ENCODE measurements around the gene FANCC. TPM values are rescaled to one million over a fixed set of nuclear protein-coding genes. Genes with fewer than 3 reads are reported as not detected.
A peak's percentile ranks its signal among the peaks of the same experiment; 100 is the strongest.

Gene FANCC
- total and polyA plus RNA-seq, 9 donors, result 9.8 to 16.4 (median 15.0) TPM

DNA sequence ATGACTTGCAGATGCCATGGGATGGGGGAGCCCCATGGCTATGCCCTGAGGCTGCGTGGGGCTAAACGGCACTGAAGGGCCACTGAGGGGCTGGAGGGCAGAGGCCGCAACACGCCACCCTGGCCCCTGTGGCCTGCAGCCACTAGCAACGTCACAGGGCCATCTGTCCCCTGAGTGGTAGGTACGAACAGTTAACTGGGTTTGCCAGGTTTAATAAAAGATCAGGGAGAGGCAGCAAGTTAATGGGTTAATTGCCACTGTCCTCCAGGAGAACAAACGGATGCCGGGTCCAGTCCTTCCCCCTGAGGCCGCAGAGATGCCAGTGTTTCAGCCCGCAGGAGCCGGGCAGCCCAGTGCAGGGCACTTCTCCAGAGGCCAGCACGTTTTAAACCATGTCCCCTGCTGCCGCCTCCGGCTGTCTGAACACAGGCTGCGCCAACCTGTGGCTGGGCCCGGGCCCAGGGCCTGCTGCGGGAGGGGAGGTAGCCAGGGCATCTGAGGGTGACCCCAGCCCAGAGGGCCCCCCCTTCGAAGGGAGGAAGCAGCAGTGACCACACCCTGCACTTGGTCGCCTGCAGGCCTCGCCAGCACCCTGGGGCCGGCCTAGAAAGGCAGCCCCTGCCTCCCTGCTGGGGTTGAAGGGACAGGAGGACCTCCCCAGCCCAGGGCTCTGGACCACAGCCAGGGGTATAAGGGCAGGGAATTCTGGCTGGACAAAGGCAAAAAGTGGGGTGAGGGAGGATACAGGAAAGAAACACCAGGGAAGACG is 227.3 kb downstream of the FANCC start:
- WGBS (ENCODE audit: insufficient coverage), result 51% methylated on average over 21 of the region's 22 CpGs
- no peaks in the 10 kb centered on the region for H3K9me3 ChIP-seq (replicated peaks; ENCODE audit: control insufficient read depth, low read depth, low read length)
- no peaks in the 10 kb centered on the region for H3K27me3 ChIP-seq (ENCODE audit: control insufficient read depth, insufficient read depth, low read length)
- H3K4me3 ChIP-seq (ENCODE audit: low read length), result no peak overlapping the region
- peaks cover 78% of the 10 kb centered on the region for H3K4me1 ChIP-seq (ENCODE audit: control insufficient read depth, insufficient read depth, low read length)
- H3K27ac ChIP-seq (ENCODE audit: low read length), result peak overlapping the region; percentile 94
- peak; percentile 72 for DNase-seq
- peaks cover 29% of the 10 kb centered on the region for H3K36me3 ChIP-seq (ENCODE audit: control insufficient read depth, insufficient read depth, low read length)

DNA sequence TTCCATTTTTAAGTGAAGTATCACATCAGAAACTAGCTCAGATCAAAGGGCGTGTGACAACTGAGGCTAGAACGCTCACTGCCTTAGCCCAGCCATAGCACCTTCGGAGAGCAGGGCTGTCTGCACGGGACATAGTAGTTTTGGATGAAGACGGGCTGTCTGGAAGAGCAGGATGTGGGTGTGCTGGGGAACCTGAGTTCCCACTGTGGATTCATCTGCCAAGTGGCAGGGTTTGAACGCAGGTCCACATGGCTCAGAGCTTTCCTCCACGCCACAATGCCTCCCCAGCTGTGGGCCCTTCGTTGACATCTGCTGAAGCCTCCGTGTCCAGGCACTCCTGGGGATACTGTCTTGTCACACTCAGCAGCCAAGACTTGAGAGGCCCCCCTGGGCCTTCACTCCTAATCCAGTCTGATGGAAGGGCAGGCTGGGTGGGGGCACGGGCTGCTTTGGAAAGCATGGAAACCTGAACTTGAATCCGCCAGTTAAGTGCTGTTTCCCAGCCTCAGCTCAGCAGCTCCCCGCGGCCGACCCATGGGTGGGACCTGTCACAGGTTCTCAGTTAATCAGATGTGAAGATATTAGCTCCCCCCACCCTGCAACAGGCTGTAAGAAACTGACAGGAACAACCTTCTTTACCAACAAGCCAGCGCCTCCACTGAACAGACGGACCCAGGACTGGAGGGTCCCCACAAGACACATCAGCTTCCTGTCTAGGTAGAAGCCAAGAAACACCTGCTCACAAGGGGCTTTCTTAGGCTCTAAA is 228.1 kb downstream of the FANCC start:
- H3K4me3 ChIP-seq (ENCODE audit: low read length), result no peak overlapping the region

DNA sequence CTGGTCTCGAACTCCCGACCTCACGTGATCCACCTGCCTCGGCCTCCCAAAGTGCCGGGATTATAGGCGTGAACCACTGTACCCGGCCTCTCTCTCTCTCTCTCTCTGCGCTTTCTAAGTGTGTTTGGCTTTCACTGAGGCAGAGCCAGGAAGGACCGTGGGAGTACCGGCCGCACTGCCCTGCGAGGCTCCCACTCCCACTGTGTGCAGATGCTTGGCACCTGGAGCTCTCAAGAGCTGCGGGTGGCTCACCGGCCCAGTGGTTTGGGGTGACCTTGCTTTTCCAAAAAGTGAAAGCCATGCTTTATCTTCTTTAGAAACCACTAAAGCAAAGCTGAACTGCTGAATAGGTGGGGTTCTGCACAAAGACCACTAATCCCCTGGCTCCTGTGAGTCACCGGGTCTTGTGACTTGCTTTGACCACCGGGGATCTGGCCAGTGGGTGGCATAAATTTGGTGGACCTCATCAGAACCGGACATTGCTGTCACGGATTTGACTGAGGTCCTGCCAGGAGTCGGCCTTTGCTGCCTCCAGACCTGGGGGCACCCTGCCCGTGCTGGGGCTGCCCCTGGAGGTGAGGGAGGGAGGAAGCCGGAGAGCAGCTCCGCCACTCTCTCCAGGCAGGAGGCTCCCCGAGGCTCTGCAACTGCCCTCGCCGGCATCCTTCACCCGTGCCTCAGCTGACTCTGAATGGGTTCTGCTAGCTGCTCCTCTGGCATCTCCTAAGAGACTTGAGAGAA is 228.9 kb downstream of the FANCC start:
- 94% methylated on average over 12 of the region's 26 CpGs for WGBS (ENCODE audit: insufficient coverage)

More for the DNA sequence above, 228.1 kb downstream of the FANCC start:
- peaks cover 80% of the 10 kb centered on the region for H3K4me1 ChIP-seq (ENCODE audit: control insufficient read depth, insufficient read depth, low read length)
- H3K27me3 ChIP-seq (ENCODE audit: control insufficient read depth, insufficient read depth, low read length), result no peaks in the 10 kb centered on the region
- no peak for DNase-seq
- 53% methylated on average over 10 of the region's 16 CpGs for WGBS (ENCODE audit: insufficient coverage)
- H3K36me3 ChIP-seq (ENCODE audit: control insufficient read depth, insufficient read depth, low read length), result peaks cover 33% of the 10 kb centered on the region
- H3K9me3 ChIP-seq (replicated peaks; ENCODE audit: control insufficient read depth, low read depth, low read length), result no peaks in the 10 kb centered on the region
- peak overlapping the region; percentile 94 for H3K27ac ChIP-seq (ENCODE audit: low read length)

DNA sequence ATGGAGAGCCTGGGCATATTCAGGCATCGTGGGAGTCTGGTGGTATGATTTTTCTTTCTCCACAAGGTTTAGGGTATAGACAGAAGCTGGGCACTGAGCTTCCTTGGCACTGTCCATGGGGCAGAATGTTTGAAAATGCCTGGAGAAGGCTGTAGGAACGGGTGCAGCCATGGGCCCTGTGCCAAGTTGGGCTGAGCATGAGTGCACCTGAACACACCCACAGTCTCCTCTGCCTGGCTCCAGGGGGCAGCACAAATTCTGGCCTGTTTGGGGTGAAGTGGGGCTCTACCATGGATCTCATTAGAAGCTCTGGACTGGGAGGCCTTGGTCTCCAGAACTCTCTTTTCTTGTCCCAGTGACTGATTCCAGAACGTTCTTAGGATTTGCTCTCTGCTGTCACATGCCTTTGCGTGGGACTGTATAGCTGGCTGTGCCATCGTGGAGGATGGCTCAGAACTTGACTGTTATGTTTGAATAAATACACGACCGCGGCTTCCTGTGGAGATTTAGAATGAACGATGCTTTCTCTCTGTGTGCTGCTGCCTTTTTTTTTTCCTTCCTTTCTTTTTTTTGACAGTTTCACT is 229.8 kb downstream of the FANCC start:
- 85% methylated on average over 5 of the region's 9 CpGs for WGBS (ENCODE audit: insufficient coverage)
- no peak overlapping the region for H3K27ac ChIP-seq (ENCODE audit: low read length)
- H3K4me3 ChIP-seq (ENCODE audit: low read length), result no peak overlapping the region
- H3K36me3 ChIP-seq (ENCODE audit: control insufficient read depth, insufficient read depth, low read length), result peaks cover 39% of the 10 kb centered on the region
- H3K27me3 ChIP-seq (ENCODE audit: control insufficient read depth, insufficient read depth, low read length), result no peaks in the 10 kb centered on the region
- no peak for DNase-seq
- H3K9me3 ChIP-seq (replicated peaks; ENCODE audit: control insufficient read depth, low read depth, low read length), result no peaks in the 10 kb centered on the region
- H3K4me1 ChIP-seq (ENCODE audit: control insufficient read depth, insufficient read depth, low read length), result peaks cover 66% of the 10 kb centered on the region

More for the DNA sequence above, 228.9 kb downstream of the FANCC start:
- Histone ChIP-seq H3K4me3 (ENCODE audit: low read length) (no peak overlapping the region), H3K27ac (ENCODE audit: low read length) (peak overlapping the region; percentile 38), H3K36me3 (ENCODE audit: control insufficient read depth, insufficient read depth, low read length) (peaks cover 30% of the 10 kb centered on the region), H3K4me1 (ENCODE audit: control insufficient read depth, insufficient read depth, low read length) (peaks cover 74% of the 10 kb centered on the region), H3K27me3 (ENCODE audit: control insufficient read depth, insufficient read depth, low read length) (no peaks in the 10 kb centered on the region), H3K9me3 (replicated peaks; ENCODE audit: control insufficient read depth, low read depth, low read length) (no peaks in the 10 kb centered on the region)
- no peak for DNase-seq

DNA sequence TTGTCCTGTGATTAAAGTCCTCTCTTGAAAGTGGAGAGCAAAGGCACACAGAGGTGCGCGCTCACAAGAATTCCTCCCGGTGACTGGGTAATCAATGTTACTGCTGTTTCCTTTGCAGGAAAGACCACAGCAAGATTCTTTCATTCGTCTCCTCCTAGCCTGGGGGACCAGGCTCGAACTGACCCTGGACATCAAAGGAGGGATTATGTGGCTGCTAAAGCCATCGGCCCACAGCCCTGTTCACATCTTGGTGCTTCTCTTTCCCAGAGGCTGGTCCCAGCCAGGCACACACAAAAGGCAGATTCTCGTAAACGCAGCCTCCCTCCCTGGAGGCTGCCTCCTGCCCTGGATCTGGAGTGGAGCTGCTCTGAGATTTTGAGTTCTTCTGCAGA is 230.9 kb downstream of the FANCC start:
- no peak overlapping the region for H3K4me3 ChIP-seq (ENCODE audit: low read length)
- DNase-seq, result no peak
- peak overlapping the region; percentile 72 for H3K27ac ChIP-seq (ENCODE audit: low read length)
- H3K9me3 ChIP-seq (replicated peaks; ENCODE audit: control insufficient read depth, low read depth, low read length), result no peaks in the 10 kb centered on the region
- no peaks in the 10 kb centered on the region for H3K27me3 ChIP-seq (ENCODE audit: control insufficient read depth, insufficient read depth, low read length)
- H3K36me3 ChIP-seq (ENCODE audit: control insufficient read depth, insufficient read depth, low read length), result peaks cover 50% of the 10 kb centered on the region
- 20% methylated on average over 1 of the region's 8 CpGs for WGBS (ENCODE audit: insufficient coverage)
- peaks cover 54% of the 10 kb centered on the region for H3K4me1 ChIP-seq (ENCODE audit: control insufficient read depth, insufficient read depth, low read length)

DNA sequence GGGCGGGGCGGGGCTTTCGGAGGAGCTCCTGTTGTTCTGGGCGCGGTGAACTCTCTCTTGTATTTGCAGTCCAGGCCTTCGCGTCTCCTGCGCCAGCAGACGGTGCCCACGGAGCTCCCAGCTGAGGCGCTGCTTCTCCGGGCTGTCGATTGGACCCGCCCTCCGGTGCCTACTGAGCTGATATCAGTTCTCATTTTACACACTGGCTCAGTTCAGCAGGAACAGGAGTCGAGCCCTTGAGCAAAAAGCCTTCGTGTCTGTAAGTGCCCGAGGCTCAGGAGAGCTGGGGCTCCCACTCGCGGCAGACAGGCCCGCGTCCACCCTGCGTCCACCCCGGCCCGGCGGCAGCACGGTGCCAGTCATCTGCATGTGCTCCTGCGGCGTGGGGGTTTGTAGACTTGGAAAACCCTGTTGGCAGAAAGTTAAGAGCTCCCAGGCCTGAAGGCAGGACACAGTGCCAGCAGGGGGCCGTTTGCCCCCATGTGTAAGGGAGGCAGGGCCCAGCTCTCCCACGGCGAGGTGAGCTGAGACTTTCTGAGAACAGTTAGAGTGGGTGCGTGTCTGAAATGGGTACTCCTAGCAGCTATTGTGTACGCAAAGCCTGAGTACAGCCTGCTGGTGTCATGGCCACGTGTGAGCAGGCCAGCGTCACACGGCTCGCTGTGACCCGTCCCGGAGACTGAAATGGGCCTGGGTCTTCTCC is 231.5 kb downstream of the FANCC start:
- no peak overlapping the region for H3K4me3 ChIP-seq (ENCODE audit: low read length)
- H3K9me3 ChIP-seq (replicated peaks; ENCODE audit: control insufficient read depth, low read depth, low read length), result no peaks in the 10 kb centered on the region
- 78% methylated on average over 40 of the region's 40 CpGs for WGBS (ENCODE audit: insufficient coverage)
- H3K27me3 ChIP-seq (ENCODE audit: control insufficient read depth, insufficient read depth, low read length), result no peaks in the 10 kb centered on the region
- H3K4me1 ChIP-seq (ENCODE audit: control insufficient read depth, insufficient read depth, low read length), result peaks cover 50% of the 10 kb centered on the region
- no peak for DNase-seq
- H3K27ac ChIP-seq (ENCODE audit: low read length), result peak overlapping the region; percentile 72
- peaks cover 54% of the 10 kb centered on the region for H3K36me3 ChIP-seq (ENCODE audit: control insufficient read depth, insufficient read depth, low read length)

DNA sequence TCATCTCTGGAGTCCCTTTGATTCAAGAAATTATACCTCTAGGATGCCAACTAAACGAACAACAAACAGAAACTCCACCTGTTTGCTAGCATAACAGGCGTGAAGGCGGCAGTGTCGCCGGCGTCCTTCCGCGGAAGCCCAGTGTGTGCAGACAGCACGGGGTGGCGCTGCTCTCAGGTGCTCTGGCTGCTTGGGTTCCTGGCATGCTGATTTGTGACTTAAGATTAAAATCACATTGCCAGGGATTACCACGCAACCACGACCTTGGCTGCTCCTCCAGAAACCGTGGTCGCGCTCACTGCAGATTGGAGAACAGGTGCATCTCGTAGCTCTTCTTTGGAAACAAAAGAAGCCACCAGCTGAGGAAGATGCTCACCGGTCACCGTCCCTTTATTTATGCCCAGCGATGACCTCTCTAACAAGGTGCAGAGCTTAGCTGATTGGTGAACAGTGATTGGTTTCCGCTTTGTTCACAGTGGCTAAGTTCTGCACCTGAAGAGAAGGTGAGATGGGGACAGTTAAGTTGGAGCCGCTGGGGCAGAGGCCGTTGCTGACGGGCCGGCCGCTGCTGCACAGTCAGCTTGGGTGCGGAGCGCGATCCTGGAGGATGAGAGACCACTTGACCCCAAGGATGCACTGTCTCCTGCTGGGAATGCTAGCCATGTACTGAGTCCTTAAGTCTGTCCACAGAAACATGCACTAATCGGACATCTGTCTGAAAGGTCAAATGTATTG is 232.3 kb downstream of the FANCC start:
- DNase-seq, result no peak
- 85% methylated on average over 21 of the region's 29 CpGs for WGBS (ENCODE audit: insufficient coverage)
- no peak overlapping the region for H3K4me3 ChIP-seq (ENCODE audit: low read length)
- peak overlapping the region; percentile 72 for H3K27ac ChIP-seq (ENCODE audit: low read length)
- no peaks in the 10 kb centered on the region for H3K27me3 ChIP-seq (ENCODE audit: control insufficient read depth, insufficient read depth, low read length)
- H3K36me3 ChIP-seq (ENCODE audit: control insufficient read depth, insufficient read depth, low read length), result peaks cover 60% of the 10 kb centered on the region
- peaks cover 43% of the 10 kb centered on the region for H3K4me1 ChIP-seq (ENCODE audit: control insufficient read depth, insufficient read depth, low read length)
- H3K9me3 ChIP-seq (replicated peaks; ENCODE audit: control insufficient read depth, low read depth, low read length), result no peaks in the 10 kb centered on the region

DNA sequence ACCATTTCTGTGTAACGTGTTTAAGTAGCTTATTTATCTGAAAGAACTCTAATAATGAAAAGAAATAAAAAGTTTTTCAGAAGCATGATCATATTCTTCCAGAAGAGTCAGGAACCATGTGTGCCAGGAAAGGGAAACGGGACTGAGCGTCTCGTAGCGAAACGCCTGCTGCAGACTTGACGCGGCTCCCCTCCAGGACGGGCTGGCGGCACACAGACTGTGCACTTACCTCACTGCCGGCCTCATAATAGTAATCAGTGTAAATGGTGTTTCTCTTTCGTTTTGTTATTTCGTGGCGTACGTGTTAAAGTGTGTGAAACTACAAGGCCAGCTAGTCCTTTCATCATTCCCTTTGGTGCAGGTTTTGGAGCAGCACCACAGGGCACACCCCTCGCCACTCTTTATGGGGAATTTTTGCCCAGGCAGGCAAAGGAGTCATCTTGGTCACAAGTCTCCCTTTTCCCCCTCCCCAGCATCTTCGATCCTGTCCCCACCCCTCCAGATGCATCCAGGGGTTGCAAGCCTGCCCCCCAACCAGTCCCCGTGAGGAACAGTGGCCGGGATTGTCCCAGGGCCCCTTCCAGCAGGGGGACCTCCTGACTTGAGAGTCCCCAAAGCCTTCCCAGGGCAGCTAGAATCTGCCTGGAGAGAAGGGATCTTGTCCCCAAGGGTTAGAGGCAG is 233.1 kb downstream of the FANCC start:
- H3K27ac ChIP-seq (ENCODE audit: low read length), result peak overlapping the region; percentile 38
- DNase-seq, result no peak
- peaks cover 60% of the 10 kb centered on the region for H3K36me3 ChIP-seq (ENCODE audit: control insufficient read depth, insufficient read depth, low read length)
- peaks cover 36% of the 10 kb centered on the region for H3K4me1 ChIP-seq (ENCODE audit: control insufficient read depth, insufficient read depth, low read length)
- no peaks in the 10 kb centered on the region for H3K9me3 ChIP-seq (replicated peaks; ENCODE audit: control insufficient read depth, low read depth, low read length)
- 89% methylated on average over 14 of the region's 19 CpGs for WGBS (ENCODE audit: insufficient coverage)
- no peak overlapping the region for H3K4me3 ChIP-seq (ENCODE audit: low read length)
- no peaks in the 10 kb centered on the region for H3K27me3 ChIP-seq (ENCODE audit: control insufficient read depth, insufficient read depth, low read length)
